ENCODE measurements around the gene UAP1. TPM values are rescaled to one million over a fixed set of nuclear protein-coding genes. Genes with fewer than 3 reads are reported as not detected.

UAP1 gene
- total RNA-seq, 1 donor from 2014 or later = 13.4 TPM

- H3K4me1 Mint-ChIP-seq = no peaks in the 10 kb centered on the region
- CTCF ChIA-PET = no interaction called here
Measured at GRCh38 chr1:162587347-162587746, 25.8 kb downstream of the UAP1 start.

GRCh38 chr1:162587761-162588260 is 26.3 kb downstream of the UAP1 start:
- H3K4me3 Mint-ChIP-seq = no peak overlapping the region
- H3K4me1 Mint-ChIP-seq = no peaks in the 10 kb centered on the region
- no peaks in the 10 kb centered on the region for H3K27me3 Mint-ChIP-seq
- ATAC-seq (ENCODE audit: low read depth) (no peak), DNase-seq (no peak)
- H3K36me3 Mint-ChIP-seq (ENCODE audit: low read depth) = peaks cover 46% of the 10 kb centered on the region
- no peak for TF ChIP-seq CTCF (IDR thresholded peaks at IDR 0.05)
- no peak overlapping the region for H3K27ac Mint-ChIP-seq
- intact Hi-C loops (cut with micrococcal nuclease) = no loop called here
- no peaks in the 10 kb centered on the region for H3K9me3 Mint-ChIP-seq
- ChIA-PET CTCF (no interaction called here), POLR2A (no interaction called here)

More at GRCh38 chr1:162587347-162587746, 25.8 kb downstream of the UAP1 start:
- no peaks in the 10 kb centered on the region for H3K27me3 Mint-ChIP-seq
- intact Hi-C loops (cut with micrococcal nuclease) = no loop called here
- DNase-seq = no peak
- peaks cover 42% of the 10 kb centered on the region for H3K36me3 Mint-ChIP-seq (ENCODE audit: low read depth)
- no peak overlapping the region for H3K27ac Mint-ChIP-seq
- ATAC-seq (ENCODE audit: low read depth) = no peak
- TF ChIP-seq CTCF (IDR thresholded peaks at IDR 0.05) = no peak
- H3K9me3 Mint-ChIP-seq = no peaks in the 10 kb centered on the region
- POLR2A ChIA-PET = no interaction called here
- H3K4me3 Mint-ChIP-seq = no peak overlapping the region

DNA sequence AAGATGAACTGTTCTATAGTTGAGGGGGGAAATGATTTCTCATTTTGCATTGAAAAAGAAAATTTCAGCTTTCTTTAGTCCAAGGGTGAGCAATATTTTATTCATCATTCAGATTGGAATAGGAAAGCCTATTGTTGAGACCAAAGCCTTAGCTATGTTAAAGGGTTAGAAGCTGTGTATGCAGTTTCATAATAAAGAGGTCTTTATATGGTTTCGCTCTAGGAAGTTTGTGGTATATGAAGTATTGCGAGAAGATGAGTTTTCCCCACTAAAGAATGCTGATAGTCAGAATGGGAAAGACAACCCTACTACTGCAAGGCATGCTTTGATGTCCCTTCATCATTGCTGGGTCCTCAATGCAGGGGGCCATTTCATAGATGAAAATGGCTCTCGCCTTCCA is 28.6 kb downstream of the UAP1 start:
- peaks cover 49% of the 10 kb centered on the region for H3K36me3 Mint-ChIP-seq (ENCODE audit: low read depth)
- intact Hi-C loops (cut with micrococcal nuclease) = no loop called here
- no peaks in the 10 kb centered on the region for H3K4me1 Mint-ChIP-seq
- DNase-seq (no peak), ATAC-seq (ENCODE audit: low read depth) (no peak)
- POLR2A ChIA-PET = no interaction called here
- H3K27me3 Mint-ChIP-seq = no peaks in the 10 kb centered on the region
- CTCF ChIA-PET = no interaction called here
- H3K27ac Mint-ChIP-seq = no peak overlapping the region
- H3K9me3 Mint-ChIP-seq = no peaks in the 10 kb centered on the region
- no peak overlapping the region for H3K4me3 Mint-ChIP-seq
- TF ChIP-seq CTCF (IDR thresholded peaks at IDR 0.05) = no peak

DNA sequence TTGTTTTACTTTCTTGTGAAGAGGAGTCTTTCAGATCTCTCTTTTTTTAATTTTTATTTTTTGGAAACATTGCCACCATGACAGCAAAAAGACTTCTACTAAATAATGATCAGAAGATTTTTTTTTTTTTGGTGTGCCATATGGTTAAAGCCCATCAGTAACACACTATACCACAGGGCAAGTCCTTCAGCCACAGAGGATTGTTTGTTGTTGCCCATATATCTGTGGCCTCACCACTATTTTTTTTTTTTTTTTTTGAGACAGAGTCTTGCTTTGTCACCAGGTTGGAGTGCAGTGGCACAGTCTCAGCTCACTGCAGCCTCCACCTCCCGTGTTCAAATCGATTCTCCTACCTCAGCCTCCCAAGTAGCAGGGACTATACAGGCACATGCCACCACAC is 29.2 kb downstream of the UAP1 start:
- intact Hi-C loops (cut with micrococcal nuclease) = no loop called here
- Mint-ChIP-seq H3K27ac (no peak overlapping the region), H3K27me3 (no peaks in the 10 kb centered on the region), H3K36me3 (ENCODE audit: low read depth) (peaks cover 49% of the 10 kb centered on the region), H3K4me1 (no peaks in the 10 kb centered on the region), H3K4me3 (no peak overlapping the region), H3K9me3 (no peaks in the 10 kb centered on the region)
- TF ChIP-seq CTCF (IDR thresholded peaks at IDR 0.05) = no peak
- ChIA-PET POLR2A (no interaction called here), CTCF (no interaction called here)
- no peak for DNase-seq
- ATAC-seq (ENCODE audit: low read depth) = no peak

GRCh38 chr1:162596514-162597170 is 35.1 kb downstream of the UAP1 start:
- ChIA-PET CTCF (no interaction called here), POLR2A (no interaction called here)
- no peak for TF ChIP-seq CTCF (IDR thresholded peaks at IDR 0.05)
- DNase-seq (no peak), ATAC-seq (ENCODE audit: low read depth) (no peak)
- H3K4me3 Mint-ChIP-seq = no peak overlapping the region
- intact Hi-C loops (cut with micrococcal nuclease) = no loop called here
- H3K27ac Mint-ChIP-seq = no peak overlapping the region
- H3K27me3 Mint-ChIP-seq = no peaks in the 10 kb centered on the region
- H3K9me3 Mint-ChIP-seq = no peaks in the 10 kb centered on the region
- H3K4me1 Mint-ChIP-seq = no peaks in the 10 kb centered on the region
- H3K36me3 Mint-ChIP-seq (ENCODE audit: low read depth) = peaks cover 44% of the 10 kb centered on the region
